Testis (tissue), 3 donors: Measurements from ENCODE around the gene MUS81. TPM values are rescaled to one million over a fixed set of nuclear protein-coding genes. Genes with fewer than 3 reads are reported as not detected.

Experiments
- DNase-seq: peaks from one replicate; pipeline ENCODE4 v3.0.0-alpha.2; 2019
- H3K27ac ChIP-seq, 2 donors: fragments of 200-600 bp; sonication (generic); one replicate each; pipeline ENCODE4 v1.5.1; 2019
- H3K27me3 ChIP-seq: fragments of 200-600 bp; sonication (generic); one replicate; pipeline ENCODE4 v1.5.1; 2019
- H3K36me3 ChIP-seq: fragments of 200-600 bp; sonication (generic); one replicate; pipeline ENCODE4 v1.5.1; 2017; ENCODE audit warnings: low read depth; ENCODE audit errors: missing control alignments
- H3K4me1 ChIP-seq: fragments of 200-600 bp; sonication (generic); one replicate; pipeline ENCODE4 v1.5.1; 2019
- H3K4me3 ChIP-seq, 2 donors: fragments of 200-600 bp; sonication (generic); one replicate each; pipeline ENCODE4 v1.5.1; 2017 to 2019
- H3K9me3 ChIP-seq: fragments of 200-600 bp; sonication (generic); one replicate; pipeline ENCODE4 v1.5.1; 2017
- CTCF ChIP-seq, 3 experiments: fragments of 450-650 bp in 2 of 3; fragments of 200-600 bp in 1 of 3; sonication (generic) in 1 of 3; IDR thresholded peaks; one replicate each; pipeline ENCODE4 v1.5.1; 2016 to 2019; ENCODE audit warnings: antibody characterized with exemption in 3 of 3, mild to moderate bottlenecking in 2 of 3, moderate library complexity in 1 of 3
- POLR2A ChIP-seq: fragments of 450-650 bp; IDR thresholded peaks from one replicate; pipeline ENCODE4 v1.6.1; 2017; ENCODE audit warnings: antibody characterized with exemption, mild to moderate bottlenecking, moderate library complexity
- WGBS, 2 donors: methylation state at CpG; one replicate each; pipeline ENCODE4 v1.1.5; 2018; 5-methylcytosine and 5-hydroxymethylcytosine counted together
- intact Hi-C: fragments of 100-400 bp; cut with DNase I; formaldehyde crosslinking; loops from one replicate; pipeline ENCODE4 v1.15.1; 2023; ENCODE audit warnings: low total_unique reads
- polyA plus RNA-seq: library from polyadenylated mRNA; stranded (reverse); fragments of 350-450 nt; fragmentation: Illumina TruSeq; extraction: RNeasy Lipid Tissue Mini Kit (QIAGEN cat#74804); gene quantifications from one replicate; pipeline ENCODE4 v1.2.3, GENCODE V29; 2014; ENCODE audit warnings: low read depth, low replicate concordance; ENCODE audit not compliant: insufficient read depth
- total RNA-seq, 2 donors: library from RNA; depleted of rRNA; stranded (reverse); fragments of >200 nt; gene quantifications; one replicate each; pipeline ENCODE4 v1.2.3, GENCODE V29; 2016

Gene MUS81
- total and polyA plus RNA-seq, 3 donors from 2014 or later: 49.9 to 74.0 (median 57.2) TPM

GRCh38 chr11:65872586-65873317 is 12.5 kb downstream of the MUS81 start, which contains the start of gene EFEMP2:
Gene EFEMP2 (minus strand): TSS chr11:65872800. CDS start chr11:65872354, 446 bp downstream.
- Histone ChIP-seq H3K4me1 (peaks cover 14% of the 10 kb centered on the region), H3K4me3 (peak within 1 kb of the TSS; percentile 58 to 59), H3K36me3 (no peaks in the 10 kb centered on the region), H3K27ac (peak within 1 kb of the TSS; percentile 82 to 93), H3K27me3 (no peaks in the 10 kb centered on the region), H3K9me3 (no peaks in the 10 kb centered on the region)
- no peak for DNase-seq
- intact Hi-C loops: no loop called here
- TF ChIP-seq CTCF (IDR thresholded peaks at IDR 0.05) (no peak), POLR2A (no peak)
- 1 to 3% methylated on average over 8 to 48 of the region's 69 CpGs for WGBS, 2 donors

GRCh38 chr11:65873318-65874156 is 13.3 kb downstream of the MUS81 start:
- WGBS, 2 donors: 6 to 14% methylated on average over 13 to 53 of the region's 54 CpGs
- H3K36me3 ChIP-seq: no peaks in the 10 kb centered on the region
- peak overlapping the region; percentile 41 to 93 for H3K27ac ChIP-seq
- TF ChIP-seq CTCF (IDR thresholded peaks at IDR 0.05) (no peak), POLR2A (peak; percentile 78)
- no peaks in the 10 kb centered on the region for H3K9me3 ChIP-seq
- intact Hi-C loops: no loop called here
- peak; percentile 96 for DNase-seq
- peaks cover 14% of the 10 kb centered on the region for H3K4me1 ChIP-seq
- H3K4me3 ChIP-seq: peak overlapping the region; percentile 58 to 59
- H3K27me3 ChIP-seq: no peaks in the 10 kb centered on the region

- no peaks in the 10 kb centered on the region for H3K27me3 ChIP-seq
- TF ChIP-seq CTCF (IDR thresholded peaks at IDR 0.05): no peak
- TF ChIP-seq POLR2A: no peak
- H3K9me3 ChIP-seq: no peaks in the 10 kb centered on the region
- no peak for DNase-seq
- no peaks in the 10 kb centered on the region for H3K4me1 ChIP-seq
- no peak within 1 kb of the TSS for H3K4me3 ChIP-seq
- H3K27ac ChIP-seq: no peak within 1 kb of the TSS
- H3K36me3 ChIP-seq: no peaks in the 10 kb centered on the region
- 60 to 80% methylated on average over 7 of the region's 7 CpGs for WGBS, 2 donors
- intact Hi-C loops: loop anchor here (10.0 kb wide), 1 partner anchor 105 kb away; no protein-coding TSS in a partner anchor
These were observed 19.4 kb downstream of the MUS81 start, which contains the start of gene CTSW for GRCh38 chr11:65879617-65880016. Gene CTSW (plus strand): TSS chr11:65879837. CDS start chr11:65879855, 18 bp downstream.

- TF ChIP-seq CTCF (IDR thresholded peaks at IDR 0.05): no peak
- TF ChIP-seq POLR2A: no peak
- WGBS, 2 donors: 82 to 83% methylated on average over 7 of the region's 7 CpGs
- intact Hi-C loops: loop anchor here (10.0 kb wide), 1 partner anchor 105 kb away; no protein-coding TSS in a partner anchor
These were observed 19.8 kb downstream of the MUS81 start for GRCh38 chr11:65880027-65880426.

More at GRCh38 chr11:65880027-65880426, 19.8 kb downstream of the MUS81 start:
- H3K9me3 ChIP-seq: no peaks in the 10 kb centered on the region
- H3K4me1 ChIP-seq: no peaks in the 10 kb centered on the region
- no peak overlapping the region for H3K4me3 ChIP-seq
- H3K27ac ChIP-seq: no peak overlapping the region
- no peak for DNase-seq
- no peaks in the 10 kb centered on the region for H3K36me3 ChIP-seq
- H3K27me3 ChIP-seq: no peaks in the 10 kb centered on the region
